ENCODE measurements around the gene REEP5.
A peak's percentile ranks its signal among the peaks of the same experiment; 100 is the strongest.

REEP5 gene

DNA sequence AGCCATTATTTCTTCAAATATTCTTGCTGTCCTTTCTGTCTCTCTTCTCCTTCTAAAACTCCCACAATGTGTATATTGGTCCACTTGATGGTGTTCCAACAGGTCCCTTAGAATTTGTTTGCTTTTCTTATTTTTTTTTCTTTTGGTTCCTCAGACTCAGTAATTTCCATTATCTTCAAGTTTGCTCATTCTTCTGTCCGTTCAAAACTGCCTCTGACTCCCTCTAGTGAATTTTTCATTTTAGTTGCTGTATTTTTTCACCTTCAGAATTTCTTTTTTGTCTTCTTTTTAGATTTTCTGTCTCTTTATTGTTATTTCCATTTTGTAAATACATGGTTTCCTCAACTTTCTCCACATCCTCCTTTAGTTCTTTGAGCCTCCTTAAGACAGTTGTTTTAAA, 67.4 kb downstream of the REEP5 start:
- TF ChIP-seq MYC (IDR thresholded peaks at IDR 0.05; ENCODE audit: low read depth, low read length) = no peak
- no peak overlapping the region for H3K4me3 ChIP-seq (ENCODE audit: low read depth, low read length)
- DNase-seq (ENCODE audit: low read depth) = no peak

- no peak for TF ChIP-seq POLR2A (IDR thresholded peaks at IDR 0.05; ENCODE audit: extremely low read depth, insufficient read length)
- no peak overlapping the region for H3K4me3 ChIP-seq (ENCODE audit: low read depth, low read length)
- DNase-seq (ENCODE audit: low read depth) = no peak
Measured at GRCh38 chr5:112849912-112850311, 72.1 kb downstream of the REEP5 start.

DNA sequence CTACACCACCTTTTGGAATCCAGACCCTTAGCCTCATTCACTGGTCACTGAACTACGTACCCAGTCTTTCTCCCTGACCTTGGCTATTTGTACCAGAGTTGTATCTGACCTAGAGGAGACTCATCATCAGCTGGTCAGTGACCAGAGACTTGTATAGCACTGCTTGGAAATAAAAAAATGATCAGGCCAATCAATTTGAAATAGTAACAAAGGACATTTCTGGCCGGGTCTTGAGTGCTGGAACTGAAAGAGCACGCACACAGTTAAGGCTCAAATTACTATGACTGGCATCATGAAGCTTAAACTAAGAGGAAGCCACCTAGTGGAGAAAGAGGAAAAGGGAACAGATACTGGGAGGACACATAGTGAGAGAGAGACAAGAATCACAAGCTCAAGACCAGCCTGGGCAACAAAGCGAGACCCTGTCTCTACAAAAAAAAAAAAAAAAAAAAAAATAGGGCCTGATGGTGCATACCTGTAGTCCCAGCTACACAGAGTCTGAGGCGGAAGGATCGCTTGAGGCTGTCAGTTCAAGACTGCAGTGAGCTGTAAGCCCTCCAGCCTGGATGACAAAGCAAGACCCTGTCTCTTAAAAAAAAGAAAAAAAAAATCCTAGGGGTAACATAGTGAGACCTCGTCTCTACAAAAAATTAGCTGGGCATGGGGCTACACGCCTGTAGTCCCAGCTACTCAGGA, 73.8 kb downstream of the REEP5 start:
- TF ChIP-seq, protein P1, sequence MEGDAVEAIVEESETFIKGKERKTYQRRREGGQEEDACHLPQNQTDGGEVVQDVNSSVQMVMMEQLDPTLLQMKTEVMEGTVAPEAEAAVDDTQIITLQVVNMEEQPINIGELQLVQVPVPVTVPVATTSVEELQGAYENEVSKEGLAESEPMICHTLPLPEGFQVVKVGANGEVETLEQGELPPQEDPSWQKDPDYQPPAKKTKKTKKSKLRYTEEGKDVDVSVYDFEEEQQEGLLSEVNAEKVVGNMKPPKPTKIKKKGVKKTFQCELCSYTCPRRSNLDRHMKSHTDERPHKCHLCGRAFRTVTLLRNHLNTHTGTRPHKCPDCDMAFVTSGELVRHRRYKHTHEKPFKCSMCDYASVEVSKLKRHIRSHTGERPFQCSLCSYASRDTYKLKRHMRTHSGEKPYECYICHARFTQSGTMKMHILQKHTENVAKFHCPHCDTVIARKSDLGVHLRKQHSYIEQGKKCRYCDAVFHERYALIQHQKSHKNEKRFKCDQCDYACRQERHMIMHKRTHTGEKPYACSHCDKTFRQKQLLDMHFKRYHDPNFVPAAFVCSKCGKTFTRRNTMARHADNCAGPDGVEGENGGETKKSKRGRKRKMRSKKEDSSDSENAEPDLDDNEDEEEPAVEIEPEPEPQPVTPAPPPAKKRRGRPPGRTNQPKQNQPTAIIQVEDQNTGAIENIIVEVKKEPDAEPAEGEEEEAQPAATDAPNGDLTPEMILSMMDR (IDR thresholded peaks at IDR 0.05; ENCODE audit: low read depth, low read length) = peak; percentile 68
- no peak for TF ChIP-seq POLR2A (IDR thresholded peaks at IDR 0.05; ENCODE audit: extremely low read depth, insufficient read length)
- no peak overlapping the region for H3K4me3 ChIP-seq (ENCODE audit: low read depth, low read length)
- DNase-seq (ENCODE audit: low read depth) = peak; percentile 75

GRCh38 chr5:112847306-112847705, 74.7 kb downstream of the REEP5 start:
- no peak for DNase-seq (ENCODE audit: low read depth)
- no peak overlapping the region for H3K4me3 ChIP-seq (ENCODE audit: low read depth, low read length)
- TF ChIP-seq, protein P1 (IDR thresholded peaks at IDR 0.05; ENCODE audit: low read depth, low read length) = no peak
- TF ChIP-seq MAX (IDR thresholded peaks at IDR 0.05; ENCODE audit: low read depth, low read length) = no peak
- no peak for TF ChIP-seq POLR2A (IDR thresholded peaks at IDR 0.05; ENCODE audit: extremely low read depth, insufficient read length)
- no peak for TF ChIP-seq MYC (IDR thresholded peaks at IDR 0.05; ENCODE audit: low read depth, low read length)

GRCh38 chr5:112846556-112846955, 75.5 kb downstream of the REEP5 start:
- H3K4me3 ChIP-seq (ENCODE audit: low read depth, low read length) = no peak overlapping the region
- DNase-seq (ENCODE audit: low read depth) = no peak
- TF ChIP-seq POLR2A (IDR thresholded peaks at IDR 0.05; ENCODE audit: extremely low read depth, insufficient read length) (no peak), MYC (IDR thresholded peaks at IDR 0.05; ENCODE audit: low read depth, low read length) (no peak), MAX (IDR thresholded peaks at IDR 0.05; ENCODE audit: low read depth, low read length) (no peak)
- TF ChIP-seq, protein P1 (IDR thresholded peaks at IDR 0.05; ENCODE audit: low read depth, low read length) = no peak

DNA sequence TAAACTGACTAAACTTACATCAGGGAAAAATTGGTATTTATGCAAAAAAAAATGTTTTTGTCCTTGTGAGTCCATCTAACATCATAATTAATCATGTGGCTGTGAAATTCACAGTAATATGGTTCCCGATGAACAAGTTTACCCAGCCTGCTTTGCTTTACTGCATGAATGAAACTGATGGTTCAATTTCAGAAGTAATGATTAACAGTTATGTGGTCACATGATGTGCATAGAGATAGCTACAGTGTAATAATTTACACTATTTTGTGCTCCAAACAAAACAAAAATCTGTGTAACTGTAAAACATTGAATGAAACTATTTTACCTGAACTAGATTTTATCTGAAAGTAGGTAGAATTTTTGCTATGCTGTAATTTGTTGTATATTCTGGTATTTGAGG, 77.5 kb downstream of the REEP5 start:
- TF ChIP-seq MYC (IDR thresholded peaks at IDR 0.05; ENCODE audit: low read depth, low read length) (no peak), POLR2A (IDR thresholded peaks at IDR 0.05; ENCODE audit: extremely low read depth, insufficient read length) (no peak), MAX (IDR thresholded peaks at IDR 0.05; ENCODE audit: low read depth, low read length) (no peak)
- TF ChIP-seq, protein P1 (IDR thresholded peaks at IDR 0.05; ENCODE audit: low read depth, low read length) = no peak
- H3K4me3 ChIP-seq (ENCODE audit: low read depth, low read length) = no peak overlapping the region
- DNase-seq (ENCODE audit: low read depth) = no peak

DNA sequence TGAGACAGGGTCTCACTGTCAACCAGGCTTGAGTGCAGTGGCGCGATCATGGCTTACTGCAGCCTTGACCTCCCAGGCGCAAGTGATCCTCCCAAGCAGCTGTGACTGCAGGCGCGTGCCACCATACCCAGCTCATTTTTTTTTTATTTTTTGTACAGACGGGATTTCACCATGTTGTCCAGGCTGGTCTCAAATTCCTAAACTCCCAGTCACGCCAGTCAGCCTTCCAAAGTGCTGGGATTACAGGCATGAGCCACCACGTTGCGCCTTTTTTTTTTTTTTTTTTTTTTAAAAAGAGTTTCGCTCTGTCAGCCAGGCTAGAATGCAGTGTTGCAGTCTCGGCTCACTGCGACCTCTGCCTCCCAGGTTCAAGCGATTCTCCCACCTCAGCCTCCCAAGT, 88.1 kb downstream of the REEP5 start:
- TF ChIP-seq POLR2A (IDR thresholded peaks at IDR 0.05; ENCODE audit: extremely low read depth, insufficient read length) = no peak
- TF ChIP-seq, protein P1 (IDR thresholded peaks at IDR 0.05; ENCODE audit: low read depth, low read length) = no peak
- TF ChIP-seq MAX (IDR thresholded peaks at IDR 0.05; ENCODE audit: low read depth, low read length) = no peak
- TF ChIP-seq MYC (IDR thresholded peaks at IDR 0.05; ENCODE audit: low read depth, low read length) = no peak
- DNase-seq (ENCODE audit: low read depth) = no peak
- H3K4me3 ChIP-seq (ENCODE audit: low read depth, low read length) = no peak overlapping the region

All from NB4 (cell line).